A204.1 (cell line): ENCODE data around the gene SLC12A7.

ENCODE experiments used
- FAIRE-seq: peaks from 2 replicates; lab custom pipeline; 2012; peaks lifted over from hg19 to GRCh38; lab: Jason Lieb, UNC

The SLC12A7 gene

GRCh38 chr5:1048162-1048721 is 63.6 kb downstream of the SLC12A7 start:
- FAIRE-seq, result no peak

GRCh38 chr5:1047332-1047965 is 64.4 kb downstream of the SLC12A7 start:
- no peak for FAIRE-seq

GRCh38 chr5:1045960-1046560 is 65.8 kb downstream of the SLC12A7 start:
- FAIRE-seq, result no peak

GRCh38 chr5:1044117-1044516 is 67.7 kb downstream of the SLC12A7 start:
- FAIRE-seq, result no peak

- FAIRE-seq, result no peak
These were observed 68.5 kb downstream of the SLC12A7 start for GRCh38 chr5:1043327-1043726.

- no peak for FAIRE-seq
These were observed 69.2 kb downstream of the SLC12A7 start for GRCh38 chr5:1042626-1043025.

GRCh38 chr5:1041225-1042143 is 70.4 kb downstream of the SLC12A7 start:
- FAIRE-seq, result no peak

DNA sequence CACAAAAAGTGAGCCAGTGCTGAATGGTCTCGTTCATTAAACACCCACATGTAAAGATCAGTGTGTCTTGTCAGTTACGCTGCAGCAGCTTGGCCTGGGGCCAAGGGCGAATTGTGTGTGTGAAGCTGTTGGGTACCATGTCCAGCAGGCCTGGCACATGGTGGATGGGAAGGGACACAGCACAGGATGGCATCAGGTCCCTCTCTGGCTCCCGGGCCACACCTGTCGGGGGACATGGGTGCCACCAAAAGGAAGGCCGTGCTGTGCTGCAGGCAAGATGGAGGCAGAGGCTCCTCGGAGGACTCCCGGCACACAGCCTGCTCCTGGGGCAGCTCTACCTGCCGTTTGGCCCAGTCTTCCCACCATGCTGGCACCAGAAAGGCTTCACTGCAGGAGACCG is 71.3 kb downstream of the SLC12A7 start:
- FAIRE-seq, result no peak

- no peak for FAIRE-seq
These were observed 72.1 kb downstream of the SLC12A7 start for GRCh38 chr5:1039706-1040260.

GRCh38 chr5:1039210-1039548 is 72.7 kb downstream of the SLC12A7 start:
- no peak for FAIRE-seq

GRCh38 chr5:1038417-1039209 is 73.2 kb downstream of the SLC12A7 start:
- FAIRE-seq, result no peak

- no peak for FAIRE-seq
These were observed 74.0 kb downstream of the SLC12A7 start for GRCh38 chr5:1037671-1038416.

DNA sequence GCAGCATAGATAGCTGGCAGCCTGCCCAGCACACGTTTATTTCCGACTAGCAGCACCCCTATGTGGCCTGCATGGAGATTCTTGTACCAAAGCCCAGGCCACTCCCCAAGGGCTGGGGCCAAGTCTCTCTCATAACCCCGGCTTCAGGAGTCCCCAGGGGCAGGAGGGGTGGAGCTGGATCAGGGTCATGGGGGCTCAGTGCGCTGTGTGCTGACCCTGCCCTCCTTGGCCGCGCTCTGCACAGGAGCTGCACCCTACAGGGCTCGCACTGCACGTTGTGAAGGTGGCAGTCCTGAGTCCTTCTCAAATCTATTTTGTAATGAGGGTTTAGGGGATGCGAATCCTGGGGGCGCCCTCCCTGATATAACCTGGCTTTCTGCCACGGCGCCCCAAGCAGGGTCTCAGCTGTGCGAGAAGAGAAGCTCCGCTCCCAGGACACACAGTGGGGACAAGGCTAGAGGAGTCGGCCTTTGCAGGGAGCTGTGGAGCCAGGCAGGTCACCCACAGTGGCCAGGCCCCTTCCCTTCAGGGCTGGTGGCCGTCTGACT is 74.7 kb downstream of the SLC12A7 start:
- no peak for FAIRE-seq

GRCh38 chr5:1036504-1037122 is 75.2 kb downstream of the SLC12A7 start:
- no peak for FAIRE-seq

DNA sequence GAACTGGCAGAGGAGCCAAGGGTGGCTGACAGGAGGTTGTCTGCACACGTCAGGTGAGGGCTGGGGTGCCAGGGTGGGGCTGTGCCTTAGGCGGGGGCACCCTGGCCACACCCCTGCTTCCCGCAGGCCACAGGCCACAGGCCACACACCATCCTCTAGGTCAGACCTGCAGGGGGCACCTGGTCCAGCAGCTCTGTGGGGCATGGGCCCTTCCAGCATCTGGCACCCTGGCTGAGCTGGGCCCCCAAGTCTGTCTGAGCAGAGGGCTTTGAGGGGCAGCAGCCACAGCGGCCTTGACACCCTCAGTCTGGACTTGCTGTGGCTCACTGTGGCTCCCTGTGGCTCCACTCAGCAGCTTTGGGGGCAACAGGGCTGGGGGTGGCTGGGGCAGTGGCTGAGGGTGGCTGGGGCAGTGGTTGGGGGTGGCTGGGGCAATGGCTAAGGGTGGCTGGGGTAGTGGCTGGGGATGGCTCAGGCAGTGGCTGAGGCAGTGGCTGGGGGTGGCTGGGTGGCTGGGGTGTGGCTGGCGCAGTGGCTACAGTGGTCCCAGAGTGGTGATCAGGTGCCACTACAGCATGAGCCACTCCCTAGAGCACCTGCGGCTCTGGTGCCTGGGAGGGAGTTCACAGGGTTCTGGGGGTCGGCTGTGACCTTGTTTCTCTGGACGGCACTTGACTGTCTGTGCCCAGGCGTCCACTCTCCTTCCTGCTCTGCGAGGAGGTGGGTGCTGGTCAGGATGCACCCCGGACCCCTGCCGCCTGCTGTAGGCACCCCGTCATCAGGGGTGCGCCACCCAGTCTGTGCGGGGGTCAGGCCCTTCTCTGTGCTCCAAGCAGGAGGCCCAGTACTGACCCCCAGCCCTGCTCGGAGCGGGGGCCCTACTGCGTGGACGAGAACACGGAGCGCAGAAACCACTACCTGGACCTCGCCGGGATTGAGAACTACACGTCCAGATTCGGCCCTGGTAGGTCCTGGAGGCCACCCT is 76.2 kb downstream of the SLC12A7 start:
- FAIRE-seq, result no peak

GRCh38 chr5:1034986-1035385 is 76.9 kb downstream of the SLC12A7 start:
- no peak for FAIRE-seq

- FAIRE-seq, result no peak
These were observed 77.4 kb downstream of the SLC12A7 start for GRCh38 chr5:1034421-1034905.

GRCh38 chr5:1033606-1034420 is 78.0 kb downstream of the SLC12A7 start:
- no peak for FAIRE-seq
